CD4-positive, alpha-beta T cell treated with Interleukin-4 for 4 hours (primary cell): ENCODE measurements around the gene MTIF3.
A peak's percentile ranks its signal among the peaks of the same experiment; 100 is the strongest.
"Not testable (repeated sequence)": the region's sequence is repeated elsewhere in the genome, so short reads cannot be mapped to it uniquely, and the experiment has no call there.

Experiments
- DNase-seq: peaks from one replicate; pipeline ENCODE4 v3.0.0-alpha.2; 2020

The MTIF3 gene

DNA sequence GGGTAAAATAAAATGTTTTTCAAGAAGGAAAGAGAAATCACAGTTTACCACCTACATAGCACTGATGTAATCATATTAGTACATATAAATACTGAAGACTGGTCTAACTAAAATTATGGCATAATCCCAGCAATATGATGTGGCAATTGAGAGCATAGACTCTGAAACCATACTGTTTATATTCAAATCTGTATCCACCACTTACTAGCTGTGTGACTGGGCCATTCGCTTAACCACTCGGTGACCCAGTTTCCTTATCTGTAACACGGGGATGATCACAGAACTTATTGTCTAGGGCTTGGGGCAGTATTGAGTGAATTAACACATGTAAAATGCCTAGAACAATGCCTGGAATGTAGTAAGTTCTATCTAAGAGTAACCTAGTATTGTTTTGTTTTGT, 39.0 kb downstream of the MTIF3 start:
- no peak for DNase-seq

- no peak for DNase-seq
These were observed 41.4 kb downstream of the MTIF3 start for GRCh38 chr13:27409013-27409412.

- no peak for DNase-seq
These were observed 42.3 kb downstream of the MTIF3 start for GRCh38 chr13:27408074-27408473.

DNA sequence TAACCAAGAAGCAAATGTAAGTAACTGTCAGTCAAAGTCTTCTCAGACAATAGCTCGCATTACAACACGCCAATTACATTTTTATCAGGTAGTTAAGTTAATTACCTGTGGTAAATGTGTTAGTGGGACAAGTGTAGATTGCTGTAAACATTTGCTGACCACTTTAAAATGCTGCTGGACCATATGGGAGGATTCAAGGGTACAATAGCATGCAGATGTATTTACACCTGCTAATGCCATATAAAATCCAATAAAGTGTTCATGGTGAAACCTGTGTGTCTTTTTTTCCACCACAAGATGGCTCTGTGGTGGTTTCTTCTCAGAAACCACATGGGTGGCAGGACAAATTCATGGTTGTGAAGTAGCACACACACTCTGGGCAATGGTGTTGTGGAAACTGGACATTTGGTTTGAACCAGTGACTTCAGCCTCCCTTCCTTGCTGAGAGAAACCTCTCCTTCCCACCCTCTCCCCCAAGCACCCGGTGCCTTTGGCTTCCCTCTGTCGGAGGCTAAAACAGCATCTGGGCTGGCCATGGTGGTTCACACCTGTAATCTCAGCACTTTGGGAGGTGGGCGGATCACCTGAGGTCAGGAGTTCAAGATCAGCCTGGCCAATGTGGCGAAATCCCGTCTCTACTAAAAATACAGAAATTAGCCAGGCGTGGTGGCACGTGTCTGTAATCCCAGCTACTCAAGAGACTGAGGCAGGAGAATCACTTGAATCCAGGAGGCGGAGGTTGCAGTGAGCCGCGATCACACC, 44.0 kb downstream of the MTIF3 start:
- peak; percentile 73 for DNase-seq

DNA sequence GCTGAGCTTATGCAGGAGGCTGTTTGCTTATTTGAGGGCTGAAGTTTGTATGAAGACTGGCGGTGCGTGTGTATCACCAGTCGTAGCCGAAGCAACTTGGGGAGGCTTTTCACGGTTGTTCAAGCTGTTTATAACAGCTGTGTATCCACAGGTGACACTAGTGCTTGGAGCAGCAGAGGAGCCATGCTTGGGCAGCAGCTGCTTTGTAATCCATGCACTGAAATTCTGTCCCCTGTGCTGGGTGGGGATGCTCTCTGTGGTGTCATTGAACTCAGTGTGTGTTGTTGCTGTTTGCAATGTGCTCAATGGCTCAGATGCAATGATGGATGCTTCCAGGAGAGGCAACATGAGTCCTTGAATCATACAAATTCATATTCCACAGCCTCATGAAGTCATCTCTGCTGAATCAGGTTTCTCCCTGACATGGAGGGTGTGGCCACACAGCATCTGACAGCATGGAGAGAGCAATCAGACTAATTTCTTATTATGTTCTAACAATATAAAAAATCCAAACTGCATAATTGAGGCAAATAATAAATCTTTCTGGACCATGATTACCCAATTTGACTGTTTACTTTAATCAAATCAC, 44.7 kb downstream of the MTIF3 start:
- no peak for DNase-seq

DNA sequence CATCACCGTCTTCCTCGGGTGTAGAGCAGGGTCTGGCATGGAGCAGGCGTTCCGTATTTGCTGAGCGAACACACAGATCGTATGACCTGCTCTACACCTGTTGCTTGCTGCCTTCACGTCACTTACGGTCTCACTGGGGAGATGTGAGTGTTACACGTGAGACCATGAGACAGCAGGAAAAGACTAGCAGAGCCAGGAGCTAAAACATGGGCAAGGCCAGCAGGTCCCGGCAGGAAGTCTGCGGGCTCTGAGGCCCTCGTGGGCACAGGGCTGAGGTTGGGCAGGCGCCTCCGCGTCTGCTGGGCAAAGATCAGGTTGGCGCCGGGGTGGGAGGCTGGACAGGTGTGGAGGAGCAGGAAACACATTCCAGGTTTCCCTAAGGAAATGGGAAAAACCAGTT, 45.7 kb downstream of the MTIF3 start:
- DNase-seq = no peak

DNA sequence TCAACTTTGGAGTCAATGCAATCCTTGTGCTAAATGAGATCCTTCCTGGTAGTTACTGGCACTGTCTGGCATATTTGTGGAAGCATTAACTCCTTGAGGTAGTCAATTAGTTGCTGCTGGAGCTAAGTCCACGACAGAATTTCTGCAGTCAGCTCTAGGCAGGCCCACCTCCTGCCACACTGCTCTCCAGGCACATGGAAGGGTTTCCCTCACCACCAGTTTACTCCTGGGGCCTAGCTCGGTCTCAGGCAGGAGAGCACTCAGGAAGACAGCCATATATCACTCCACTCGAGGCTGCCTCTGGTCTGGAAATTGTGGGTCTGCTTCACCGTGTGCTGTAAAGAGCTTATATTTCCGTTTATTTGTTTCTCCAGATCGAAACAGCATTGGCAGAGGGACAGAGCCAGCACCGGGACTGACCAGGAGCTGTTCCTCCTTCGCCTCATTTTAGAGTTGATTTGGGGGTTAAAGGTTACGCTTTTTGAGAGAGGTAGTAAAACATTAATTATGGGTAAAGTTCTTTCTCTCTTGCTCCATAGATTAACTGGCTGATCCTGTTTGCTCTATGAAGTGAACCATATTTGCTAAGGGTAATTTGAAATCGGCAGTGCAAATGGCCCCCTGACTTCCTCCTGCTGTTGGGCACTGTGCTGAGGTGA, 46.5 kb downstream of the MTIF3 start:
- DNase-seq = no peak

DNA sequence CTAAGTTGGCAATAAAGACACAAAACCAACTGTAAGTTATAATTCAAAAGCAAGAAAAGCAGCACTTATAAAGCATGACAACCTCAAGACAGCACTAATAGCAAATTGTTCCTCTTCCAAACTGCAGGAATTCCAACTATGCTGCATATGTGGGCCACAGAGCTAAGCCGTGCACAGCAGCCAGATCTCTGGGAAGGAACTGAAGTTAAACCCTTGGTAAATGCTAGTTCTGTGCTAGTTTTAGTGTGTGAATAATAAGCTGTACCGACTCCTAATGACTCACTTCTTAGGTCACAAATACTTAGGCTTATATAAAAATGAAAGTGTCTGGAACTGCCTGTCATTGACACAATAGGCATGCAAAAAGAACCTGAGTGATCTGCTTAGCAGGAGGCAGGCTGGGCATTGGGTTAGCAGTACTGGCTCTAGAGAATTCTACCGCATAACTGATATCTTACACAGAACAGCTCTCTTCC, 47.1 kb downstream of the MTIF3 start:
- DNase-seq = no peak

DNA sequence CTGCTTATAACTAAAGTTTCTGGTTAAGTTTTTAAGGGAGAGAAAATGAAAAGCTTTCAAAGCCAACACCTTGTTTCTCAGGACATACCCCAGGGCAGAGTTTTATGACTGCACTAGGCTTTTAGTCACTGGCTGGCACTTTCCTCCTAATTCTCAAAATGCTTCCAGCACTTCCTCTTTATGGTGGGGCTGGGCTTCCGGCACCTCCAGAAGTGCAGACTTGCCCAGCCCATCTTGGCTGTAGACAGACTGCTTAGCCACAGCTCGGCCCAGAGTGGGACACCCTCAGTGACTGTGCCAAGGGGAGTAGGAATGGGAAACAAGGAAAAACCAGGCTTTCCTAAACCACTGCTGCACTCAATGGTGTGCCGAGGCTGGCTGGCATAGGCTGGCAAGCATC, 49.2 kb downstream of the MTIF3 start:
- peak; percentile 13 for DNase-seq

DNA sequence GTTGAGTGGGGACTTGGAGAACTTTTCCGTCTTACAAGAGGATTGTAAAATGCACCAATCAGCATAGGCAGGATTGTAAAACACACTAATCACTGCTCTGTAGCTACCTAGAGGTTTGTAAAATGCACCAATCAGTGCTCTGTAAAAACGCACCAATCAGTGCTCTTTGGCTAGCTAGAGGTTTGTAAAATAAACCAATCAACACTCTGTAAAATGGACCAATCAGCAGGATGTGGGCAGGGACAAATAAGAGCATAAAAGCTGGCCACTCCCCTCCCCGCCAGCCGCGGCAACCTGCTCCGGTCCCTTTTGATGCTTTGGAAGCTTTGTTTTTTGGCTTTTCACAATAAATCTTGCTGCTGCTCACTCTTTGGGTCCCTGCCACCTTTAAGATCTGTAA, 50.0 kb downstream of the MTIF3 start:
- DNase-seq = not testable (repeated sequence)

DNA sequence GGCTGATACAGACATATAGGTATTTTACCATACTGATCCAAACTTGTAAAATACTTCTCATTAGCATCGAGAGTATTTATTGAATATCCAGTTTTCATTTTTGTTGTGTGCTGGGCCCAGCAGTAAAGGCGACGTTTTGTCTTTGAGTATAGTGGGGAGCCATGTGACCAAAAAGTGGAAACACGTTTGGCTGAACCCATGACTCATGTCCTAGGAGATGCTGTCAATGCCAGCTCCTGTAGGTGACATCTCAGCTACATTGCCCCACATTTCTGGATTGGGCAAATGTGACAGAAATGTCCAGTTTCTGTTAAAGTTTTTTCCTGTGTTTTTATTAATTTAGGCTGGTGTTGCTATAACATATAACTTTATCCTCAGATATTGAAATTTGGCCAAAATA, 52.0 kb downstream of the MTIF3 start:
- no peak for DNase-seq

- DNase-seq = no peak
These were observed 54.0 kb downstream of the MTIF3 start for GRCh38 chr13:27396252-27396846.

DNA sequence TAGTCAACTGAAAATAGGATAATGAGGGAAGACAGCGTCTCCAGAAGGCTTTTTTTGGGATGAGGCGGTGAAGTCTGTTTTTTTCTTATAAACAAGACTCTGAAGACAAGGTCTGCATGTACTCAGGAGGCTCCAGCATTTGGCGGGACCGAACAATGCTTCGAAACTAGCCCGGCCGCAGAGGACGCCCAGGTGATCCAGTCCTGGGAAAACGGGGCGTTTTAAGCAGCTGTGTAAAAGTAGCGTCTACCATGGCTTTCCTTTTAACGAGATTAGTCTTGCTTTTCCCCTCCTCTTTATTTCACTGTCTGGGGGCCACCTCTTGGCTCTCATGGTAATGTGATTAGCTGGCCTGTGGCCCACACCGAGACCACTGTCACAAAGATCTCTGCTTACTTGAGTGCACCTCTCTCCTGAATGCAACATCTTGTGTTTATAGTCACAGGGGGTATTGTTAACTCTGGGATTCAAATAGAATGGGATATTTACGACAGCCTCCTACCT, 55.3 kb downstream of the MTIF3 start:
- no peak for DNase-seq

DNA sequence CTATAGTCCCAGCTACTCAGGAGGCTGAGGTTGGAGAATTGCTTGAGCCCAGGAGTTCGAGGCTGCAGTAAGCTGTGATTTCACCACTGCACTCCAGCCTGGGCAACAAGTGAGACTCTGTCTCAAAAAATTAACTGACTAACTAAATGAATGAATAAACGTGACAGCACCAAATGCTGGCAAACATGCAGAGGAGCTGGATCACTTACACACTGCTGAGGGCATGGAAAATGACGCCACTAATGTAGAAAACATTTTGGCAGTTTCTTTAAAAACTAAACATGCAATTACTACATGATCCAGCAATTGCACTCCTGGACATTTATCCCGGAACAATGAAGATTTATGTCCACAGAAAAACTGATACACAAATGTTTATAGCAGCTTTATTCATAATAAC, 57.3 kb downstream of the MTIF3 start:
- no peak for DNase-seq

- no peak for DNase-seq
These were observed 58.9 kb downstream of the MTIF3 start for GRCh38 chr13:27391471-27391870.

- no peak for DNase-seq
These were observed 60.5 kb downstream of the MTIF3 start for GRCh38 chr13:27389891-27390290.

DNA sequence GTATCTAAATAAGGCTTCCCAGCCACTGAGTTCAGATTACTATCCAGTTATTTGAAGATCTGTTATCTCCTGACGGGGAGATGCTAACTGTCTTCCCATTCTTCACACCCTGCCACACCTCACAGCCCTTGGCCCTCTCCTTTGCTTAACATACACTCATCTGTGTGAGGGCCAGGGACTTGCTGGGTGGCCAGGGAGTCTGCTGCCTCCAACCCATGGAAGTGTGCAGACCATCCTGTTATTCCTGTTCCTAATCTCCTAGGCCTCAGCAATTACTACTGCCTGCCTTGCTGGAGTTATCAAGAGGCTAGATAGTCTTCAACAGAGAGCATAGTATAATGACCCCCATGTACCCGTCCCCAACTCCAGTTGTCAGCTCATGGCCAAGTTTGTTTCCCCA, 62.1 kb downstream of the MTIF3 start:
- no peak for DNase-seq
